SK-N-SH (cell line): ENCODE data around the gene DSCAM.

ENCODE experiments used
- CHD2 ChIP-seq: fragments of 150-350 bp; IDR thresholded peaks from 2 replicates; pipeline ENCODE4 v1.6.1; 2018; ENCODE audit warnings: low read length; ENCODE audit not compliant: partially characterized antibody
- GABPA ChIP-seq: IDR thresholded peaks from 2 replicates; pipeline ENCODE4 v1.4.0; 2012; ENCODE audit warnings: low read depth, mild to moderate bottlenecking
- POLR2AphosphoS5 ChIP-seq: IDR thresholded peaks from 2 replicates; pipeline ENCODE4 v1.6.1; 2012; ENCODE audit warnings: low read depth, low read length
- REST ChIP-seq: IDR thresholded peaks from 2 replicates; pipeline ENCODE4 v1.6.1; 2012; ENCODE audit warnings: mild to moderate bottlenecking, low read depth, low read length, moderate library complexity
- TF ChIP-seq, protein P1 (sequence below): fragments of 200-600 bp; sonication (generic); IDR thresholded peaks from 2 replicates; pipeline ENCODE4 v1.6.1; 2017; ENCODE audit warnings: antibody characterized with exemption, mild to moderate bottlenecking, moderate library complexity

DNA sequence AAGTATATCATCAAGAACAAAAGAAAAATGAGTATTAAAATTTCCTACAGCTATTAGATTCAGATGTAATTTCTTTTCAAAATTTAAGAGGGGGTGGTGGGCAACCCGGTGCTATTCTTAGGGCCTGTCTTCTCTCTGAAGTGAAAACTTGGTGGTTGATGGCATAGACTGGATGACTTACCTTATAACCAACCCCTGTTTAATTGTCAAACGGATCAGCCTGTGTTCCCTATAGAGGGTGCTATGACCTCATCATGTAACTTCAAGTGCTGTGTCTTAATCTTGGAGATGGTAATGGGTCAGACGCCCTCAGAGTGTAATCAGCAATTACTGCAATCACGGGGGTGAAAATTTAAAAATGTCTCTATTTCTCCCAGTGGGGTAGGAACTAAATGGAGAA, 803.5 kb downstream of the DSCAM start:
- TF ChIP-seq, protein P1, sequence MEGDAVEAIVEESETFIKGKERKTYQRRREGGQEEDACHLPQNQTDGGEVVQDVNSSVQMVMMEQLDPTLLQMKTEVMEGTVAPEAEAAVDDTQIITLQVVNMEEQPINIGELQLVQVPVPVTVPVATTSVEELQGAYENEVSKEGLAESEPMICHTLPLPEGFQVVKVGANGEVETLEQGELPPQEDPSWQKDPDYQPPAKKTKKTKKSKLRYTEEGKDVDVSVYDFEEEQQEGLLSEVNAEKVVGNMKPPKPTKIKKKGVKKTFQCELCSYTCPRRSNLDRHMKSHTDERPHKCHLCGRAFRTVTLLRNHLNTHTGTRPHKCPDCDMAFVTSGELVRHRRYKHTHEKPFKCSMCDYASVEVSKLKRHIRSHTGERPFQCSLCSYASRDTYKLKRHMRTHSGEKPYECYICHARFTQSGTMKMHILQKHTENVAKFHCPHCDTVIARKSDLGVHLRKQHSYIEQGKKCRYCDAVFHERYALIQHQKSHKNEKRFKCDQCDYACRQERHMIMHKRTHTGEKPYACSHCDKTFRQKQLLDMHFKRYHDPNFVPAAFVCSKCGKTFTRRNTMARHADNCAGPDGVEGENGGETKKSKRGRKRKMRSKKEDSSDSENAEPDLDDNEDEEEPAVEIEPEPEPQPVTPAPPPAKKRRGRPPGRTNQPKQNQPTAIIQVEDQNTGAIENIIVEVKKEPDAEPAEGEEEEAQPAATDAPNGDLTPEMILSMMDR, result no peak
- TF ChIP-seq GABPA, result no peak
- no peak for TF ChIP-seq REST
- TF ChIP-seq POLR2AphosphoS5, result no peak
- TF ChIP-seq CHD2, result no peak
